HG03025 (cell line): ENCODE results near the gene WTAP.
"Not testable (repeated sequence)": the region's sequence is repeated elsewhere in the genome, so short reads cannot be mapped to it uniquely, and the experiment has no call there.

Experiments
- ATAC-seq: cut with Tn5 transposase; IDR thresholded peaks from one replicate; pipeline ENCODE4 v1.9.1; 2021; ENCODE audit warnings: mild to moderate bottlenecking, moderate library complexity; ENCODE audit not compliant: unreplicated experiment, low FRiP score

The WTAP gene

GRCh38 chr6:159759645-159760044, 32.3 kb downstream of the WTAP start:
- ATAC-seq = no peak

GRCh38 chr6:159760602-159761057, 33.3 kb downstream of the WTAP start:
- ATAC-seq = no peak

- ATAC-seq = peak; percentile 8
Measured at GRCh38 chr6:159761129-159761872, 34.0 kb downstream of the WTAP start.

DNA sequence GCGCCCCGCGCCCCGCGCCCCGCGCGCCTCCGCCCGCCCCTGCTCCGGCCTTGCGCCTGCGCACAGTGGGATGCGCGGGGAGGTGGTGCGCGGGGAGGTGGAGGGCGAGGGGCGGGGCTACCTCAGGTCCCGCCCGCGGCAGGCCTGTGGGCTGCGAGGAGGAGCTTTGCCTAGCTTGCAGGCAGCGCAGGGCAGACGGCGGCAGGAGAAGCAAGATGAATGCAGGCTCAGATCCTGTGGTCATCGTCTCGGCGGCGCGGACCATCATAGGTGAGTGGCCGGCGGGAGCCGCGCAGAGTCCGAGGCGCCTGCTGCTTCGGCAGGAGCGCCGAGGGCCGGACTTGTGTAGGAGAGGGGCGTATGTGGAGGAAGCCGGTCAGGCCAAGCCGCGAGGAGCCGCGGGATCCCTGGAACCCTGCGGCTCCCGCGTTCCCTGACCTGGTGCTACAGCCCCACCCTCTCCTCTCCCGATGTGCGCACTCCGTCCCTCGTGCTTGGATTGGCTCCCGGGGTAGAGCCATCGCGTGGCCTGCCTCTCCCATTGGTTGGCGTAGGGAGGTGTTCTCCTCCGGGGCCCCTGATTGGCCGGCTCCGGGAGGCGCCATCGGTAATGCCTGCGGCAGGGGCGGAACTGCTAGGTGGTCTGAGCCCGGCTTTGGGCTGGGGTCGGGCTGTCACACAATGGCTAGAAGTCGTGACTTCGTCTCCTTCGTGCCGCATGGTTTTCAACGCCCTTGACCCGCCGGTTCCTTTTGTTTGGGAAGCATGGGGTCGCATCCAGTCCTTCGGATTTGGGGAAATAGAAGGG, 34.8 kb downstream of the WTAP start, which contains the start of gene ACAT2:
Gene ACAT2 (plus strand): TSS at position 173 of the 808 bp plus-strand sequence. CDS start 43 bp downstream, at position 216.
- ATAC-seq = peak; percentile 98

DNA sequence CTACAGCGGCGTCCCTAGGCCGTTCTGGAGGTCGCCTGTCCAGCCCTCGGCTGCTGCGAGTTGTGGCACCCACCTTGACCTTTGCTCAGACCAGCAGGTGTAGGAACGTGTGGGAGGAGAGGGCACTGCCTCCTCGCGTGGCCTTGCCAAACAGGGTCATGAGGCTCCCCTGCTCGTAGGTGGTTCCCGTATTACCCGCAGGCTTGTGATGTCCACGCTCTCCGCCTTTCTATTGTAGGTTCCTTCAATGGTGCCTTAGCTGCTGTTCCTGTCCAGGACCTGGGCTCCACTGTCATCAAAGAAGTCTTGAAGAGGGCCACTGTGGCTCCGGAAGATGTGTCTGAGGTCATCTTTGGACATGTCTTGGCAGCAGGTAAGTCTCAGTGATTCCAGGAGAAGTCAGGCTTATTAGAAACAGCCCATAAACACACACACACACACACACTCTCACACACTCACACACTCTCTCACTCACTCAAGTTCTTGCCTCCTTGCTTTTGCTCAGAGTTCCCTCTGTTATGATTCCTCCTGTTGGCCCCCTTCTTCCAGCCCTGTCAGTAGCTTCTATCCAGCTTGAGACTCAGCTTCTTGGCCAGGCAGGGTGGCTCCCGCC, 35.5 kb downstream of the WTAP start:
- no peak for ATAC-seq

DNA sequence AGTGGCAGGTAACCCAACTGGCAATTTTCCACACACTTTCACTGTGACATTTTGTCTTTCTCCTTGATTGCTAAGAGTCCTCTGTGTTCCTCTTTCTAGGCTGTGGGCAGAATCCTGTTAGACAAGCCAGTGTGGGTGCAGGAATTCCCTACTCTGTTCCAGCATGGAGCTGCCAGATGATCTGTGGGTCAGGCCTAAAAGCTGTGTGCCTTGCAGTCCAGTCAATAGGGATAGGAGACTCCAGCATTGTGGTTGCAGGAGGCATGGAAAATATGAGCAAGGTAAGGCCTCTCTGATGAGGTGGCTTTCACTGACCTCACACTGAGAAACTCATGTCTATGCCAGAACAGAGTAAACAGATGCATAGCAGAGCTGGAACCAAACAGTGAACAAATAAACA, 39.6 kb downstream of the WTAP start:
- no peak for ATAC-seq

DNA sequence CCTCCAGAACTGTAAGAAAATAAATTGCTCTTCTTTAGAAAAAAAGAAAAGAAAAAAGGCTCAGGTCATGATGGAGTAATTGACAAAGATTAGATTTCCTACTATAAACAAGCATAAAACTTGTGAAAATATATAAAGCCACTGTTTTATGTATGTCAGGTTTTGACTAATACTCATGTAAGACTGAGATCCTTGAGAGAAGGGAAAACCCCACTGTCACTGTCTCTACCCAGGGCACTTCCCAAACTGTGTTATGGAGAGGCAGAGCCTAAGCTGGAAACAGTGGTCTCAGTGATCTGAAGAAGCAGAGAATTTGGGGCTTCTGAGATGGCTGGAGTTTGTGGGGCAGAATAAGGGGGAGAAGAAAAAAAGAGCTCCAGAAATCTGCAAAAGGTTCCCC, 42.2 kb downstream of the WTAP start:
- ATAC-seq = no peak

DNA sequence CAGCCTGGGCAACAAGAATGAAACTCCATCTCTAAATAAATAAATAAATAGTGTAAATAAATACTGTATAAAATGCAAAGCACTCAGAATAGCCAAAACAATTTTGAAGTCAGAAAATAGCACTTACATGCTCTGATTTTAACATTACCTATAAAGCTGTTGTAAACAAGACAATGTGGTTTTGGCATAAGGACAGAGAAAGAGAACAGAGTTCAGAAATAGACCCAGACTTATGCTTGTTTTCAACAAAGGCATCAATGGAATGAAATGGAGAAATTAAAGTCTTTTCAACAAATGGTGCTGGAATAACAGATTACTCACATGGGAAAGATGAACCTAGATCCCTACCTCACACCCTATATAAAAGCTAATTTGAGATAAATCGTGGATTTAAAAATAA, 44.9 kb downstream of the WTAP start:
- no peak for ATAC-seq

GRCh38 chr6:159777240-159777904, 50.1 kb downstream of the WTAP start:
- ATAC-seq = no peak

DNA sequence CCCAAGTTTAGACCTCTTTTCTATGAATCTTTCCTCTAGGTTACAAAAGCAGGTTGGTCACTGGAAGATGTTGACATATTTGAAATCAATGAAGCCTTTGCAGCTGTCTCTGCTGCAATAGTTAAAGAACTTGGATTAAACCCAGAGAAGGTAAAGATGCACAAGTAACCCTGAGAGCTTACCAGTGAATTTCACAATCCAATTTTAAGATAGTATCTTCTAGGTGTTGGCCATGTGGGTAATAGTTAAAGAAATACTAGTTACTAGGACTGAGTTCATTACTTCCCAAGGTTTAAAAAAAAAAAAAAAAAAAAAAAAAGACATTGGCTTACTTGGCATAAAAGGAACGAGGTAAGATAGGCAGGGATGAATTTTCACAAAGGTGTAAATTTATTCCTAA, 50.8 kb downstream of the WTAP start:
- ATAC-seq = no peak

- ATAC-seq = no peak
Measured at GRCh38 chr6:159778542-159779103, 51.3 kb downstream of the WTAP start.

- ATAC-seq = no peak
Measured at GRCh38 chr6:159788276-159788675, 61.0 kb downstream of the WTAP start.

GRCh38 chr6:159788753-159789376, 61.6 kb downstream of the WTAP start:
- ATAC-seq = no peak

DNA sequence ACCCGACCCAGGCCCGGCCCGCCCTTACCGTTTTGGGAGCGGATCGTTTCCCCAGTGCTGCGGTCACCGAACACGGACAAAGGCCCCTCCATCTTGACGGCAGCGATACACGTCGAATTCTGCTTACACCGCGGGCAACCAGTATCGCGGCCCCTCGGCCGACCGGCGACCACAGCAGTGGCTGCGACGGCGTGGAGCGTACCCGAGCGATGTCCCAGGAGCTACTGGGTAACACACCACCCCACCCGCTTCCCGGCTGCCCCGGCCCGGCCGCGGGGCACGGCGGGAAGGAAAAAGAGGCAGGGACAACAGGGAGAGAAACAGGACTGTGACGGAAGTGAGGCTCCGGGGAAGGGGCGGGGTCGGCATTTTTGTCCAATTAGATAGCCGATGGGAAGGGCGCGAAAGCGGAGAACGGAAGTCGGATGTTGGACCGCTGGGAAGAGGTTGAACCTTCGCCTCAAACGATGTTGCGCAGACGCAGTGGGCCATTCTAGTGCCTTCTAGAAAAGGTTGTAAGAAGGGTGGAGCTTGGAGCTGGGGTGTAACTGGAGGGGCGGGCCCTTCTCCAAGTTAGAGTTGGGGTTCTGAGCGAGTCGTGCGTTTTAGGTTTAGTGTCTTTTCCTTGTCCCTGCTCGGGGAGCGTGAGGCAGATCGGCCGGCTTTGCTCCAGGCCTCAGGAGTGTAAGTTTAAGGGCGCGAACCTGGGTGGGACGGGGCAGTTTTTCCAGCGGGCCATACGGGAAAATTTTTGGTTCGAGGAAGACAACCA, 62.3 kb downstream of the WTAP start, which contains the start of gene TCP1:
Gene TCP1 (minus strand): TSS at position 226 of the 772 bp plus-strand sequence. CDS start 134 bp downstream, at position 92.
- ATAC-seq = peak; percentile 76

DNA sequence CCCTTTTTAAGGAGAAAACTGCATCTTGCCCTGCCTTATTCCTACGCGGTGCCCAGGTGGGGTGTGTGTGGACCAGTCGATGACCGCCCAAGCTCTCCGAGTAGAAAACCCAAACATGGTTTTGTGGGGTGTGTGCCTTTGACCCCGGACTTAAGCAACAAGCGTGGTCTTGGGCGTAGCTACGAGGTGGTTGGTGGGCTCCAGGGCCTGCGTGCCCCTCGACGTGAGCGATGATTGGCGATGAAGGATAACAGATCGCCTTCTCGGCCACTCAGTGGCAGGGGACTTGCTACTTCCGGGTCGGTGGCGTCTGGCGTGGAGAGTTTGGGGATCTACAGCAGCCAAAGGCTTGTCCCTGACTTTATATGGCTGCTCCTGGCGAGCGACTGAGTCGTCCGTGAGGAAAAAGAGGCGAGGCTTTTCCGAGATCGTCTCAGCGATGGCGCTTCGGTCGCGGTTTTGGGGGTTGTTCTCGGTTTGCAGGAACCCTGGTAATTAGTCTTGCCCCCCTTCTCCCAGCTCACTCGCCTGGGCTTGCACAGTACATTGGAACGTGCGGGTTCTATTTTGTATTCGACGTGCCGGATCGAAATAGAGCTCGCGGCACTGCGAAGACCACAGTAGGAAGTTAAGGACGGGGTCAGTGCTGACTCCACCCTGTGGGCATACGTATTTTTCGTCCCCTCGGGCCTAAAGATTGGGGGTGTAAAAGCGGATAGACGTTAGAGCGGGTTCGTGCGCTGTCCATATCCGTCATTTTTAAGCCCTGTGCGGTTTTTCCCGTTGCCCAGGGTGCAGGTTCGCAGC, 63.0 kb downstream of the WTAP start, which contains the start of gene MRPL18:
Gene MRPL18 (plus strand): TSS at position 319 of the 807 bp plus-strand sequence. CDS start 121 bp downstream, at position 440.
- ATAC-seq = peak; percentile 86

- ATAC-seq = no peak
Measured at GRCh38 chr6:159790956-159791598, 63.8 kb downstream of the WTAP start.

DNA sequence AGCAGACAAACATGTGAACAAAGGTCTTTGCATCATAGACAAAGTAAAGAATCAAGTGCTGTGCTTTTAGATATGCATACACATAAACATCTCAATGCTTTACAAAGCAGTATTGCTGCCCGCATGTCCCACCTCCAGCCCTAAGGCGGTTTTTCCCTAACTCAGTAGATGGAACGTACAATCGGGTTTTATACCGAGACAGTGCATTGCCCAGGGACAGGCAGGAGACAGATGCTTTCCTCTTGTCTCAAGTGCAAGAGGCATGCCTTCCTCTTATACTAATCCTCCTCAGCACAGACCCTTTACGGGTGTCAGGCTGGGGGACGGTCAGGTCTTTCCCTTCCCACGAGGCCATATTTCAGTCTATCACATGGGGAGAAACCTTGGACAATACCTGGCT, 67.7 kb downstream of the WTAP start:
- ATAC-seq = not testable (repeated sequence)

DNA sequence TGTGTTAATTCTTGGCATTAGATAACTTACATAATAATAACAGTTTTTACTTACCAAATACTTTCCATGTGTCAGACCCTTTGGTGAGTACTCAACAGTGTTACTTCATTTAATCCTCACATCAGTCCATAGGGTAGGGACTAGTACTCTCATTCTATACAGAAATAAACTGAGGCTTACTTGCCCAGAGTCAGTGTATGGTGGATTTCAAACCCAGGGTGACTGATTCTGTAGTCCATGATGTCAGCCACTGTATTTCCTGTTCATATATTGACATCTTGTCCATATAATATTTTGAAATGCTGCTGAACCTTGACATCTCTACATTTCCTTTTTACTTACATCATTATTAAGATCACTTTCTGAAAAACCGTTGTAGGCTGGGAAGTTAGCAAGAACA, 70.2 kb downstream of the WTAP start:
- ATAC-seq = no peak
